GM19239 (cell line): ENCODE measurements around the gene ASS1.

Experiments
- DNase-seq: peaks from one replicate; pipeline ENCODE4 v3.0.0; 2011; ENCODE audit warnings: low spot score; ENCODE audit not compliant: insufficient read length
- FAIRE-seq: peaks from 2 replicates; lab custom pipeline; 2011; peaks lifted over from hg19 to GRCh38; lab: Jason Lieb, UNC

Gene ASS1

GRCh38 chr9:130451509-130452388, 7.0 kb downstream of the ASS1 start:
- DNase-seq (no peak), FAIRE-seq (no peak)

- FAIRE-seq = no peak
- no peak for DNase-seq
Measured at GRCh38 chr9:130452835-130453234, 8.1 kb downstream of the ASS1 start.

- DNase-seq = no peak
- no peak for FAIRE-seq
Measured at GRCh38 chr9:130453487-130453886, 8.7 kb downstream of the ASS1 start.

- DNase-seq (no peak), FAIRE-seq (no peak)
Measured at GRCh38 chr9:130454096-130454811, 9.5 kb downstream of the ASS1 start.

- DNase-seq (no peak), FAIRE-seq (no peak)
Measured at GRCh38 chr9:130454812-130455325, 10.1 kb downstream of the ASS1 start.

GRCh38 chr9:130458027-130458803, 13.5 kb downstream of the ASS1 start:
- no peak for FAIRE-seq
- no peak for DNase-seq

GRCh38 chr9:130458804-130459067, 14.0 kb downstream of the ASS1 start:
- DNase-seq (no peak), FAIRE-seq (no peak)

- no peak for DNase-seq
Measured at GRCh38 chr9:130459151-130459550, 14.4 kb downstream of the ASS1 start.

GRCh38 chr9:130459941-130460669, 15.3 kb downstream of the ASS1 start:
- no peak for FAIRE-seq

More at GRCh38 chr9:130459151-130459550, 14.4 kb downstream of the ASS1 start:
- FAIRE-seq = no peak

GRCh38 chr9:130461218-130461630, 16.5 kb downstream of the ASS1 start:
- FAIRE-seq (peak; percentile 31), DNase-seq (peak; percentile 82)

More at GRCh38 chr9:130459941-130460669, 15.3 kb downstream of the ASS1 start:
- no peak for DNase-seq

GRCh38 chr9:130461731-130462130, 17.0 kb downstream of the ASS1 start:
- DNase-seq = no peak
- FAIRE-seq = no peak

- no peak for FAIRE-seq
- DNase-seq = no peak
Measured at GRCh38 chr9:130462685-130463540, 18.2 kb downstream of the ASS1 start.

- no peak for DNase-seq
- no peak for FAIRE-seq
Measured at GRCh38 chr9:130463763-130464745, 19.3 kb downstream of the ASS1 start.

- FAIRE-seq = no peak
- no peak for DNase-seq
Measured at GRCh38 chr9:130465383-130466096, 20.8 kb downstream of the ASS1 start.

- no peak for DNase-seq
- no peak for FAIRE-seq
Measured at GRCh38 chr9:130466537-130467217, 21.9 kb downstream of the ASS1 start.

- DNase-seq (no peak), FAIRE-seq (no peak)
Measured at GRCh38 chr9:130467316-130467715, 22.6 kb downstream of the ASS1 start.

GRCh38 chr9:130468566-130468965, 23.8 kb downstream of the ASS1 start:
- FAIRE-seq = no peak
- no peak for DNase-seq
